OCI-M2 (cell line): ENCODE results near the gene PRR29.
"Not testable (repeated sequence)": the region's sequence is repeated elsewhere in the genome, so short reads cannot be mapped to it uniquely, and the experiment has no call there.

Source experiments
- DNase-seq: peaks from one replicate; lab custom pipeline; 2025; ENCODE audit not compliant: unreplicated experiment; lab: John Stamatoyannopoulos, UW

Gene PRR29

GRCh38 chr17:63974594-63975192 is 23.5 kb upstream of the PRR29 start:
- DNase-seq, result no peak

GRCh38 chr17:63975541-63976092 is 22.5 kb upstream of the PRR29 start:
- DNase-seq, result no peak

- no peak for DNase-seq
Measured at GRCh38 chr17:63976702-63977101, 21.4 kb upstream of the PRR29 start.

GRCh38 chr17:63978272-63979200 is 19.6 kb upstream of the PRR29 start:
- no peak for DNase-seq

GRCh38 chr17:63982641-63983040 is 15.5 kb upstream of the PRR29 start:
- DNase-seq, result not testable (repeated sequence)

- no peak for DNase-seq
Measured at GRCh38 chr17:63983320-63983719, 14.8 kb upstream of the PRR29 start.

GRCh38 chr17:63984236-63984635 is 13.9 kb upstream of the PRR29 start:
- no peak for DNase-seq

- no peak for DNase-seq
Measured at GRCh38 chr17:63984651-63985386, 13.3 kb upstream of the PRR29 start.

GRCh38 chr17:63985387-63986140 is 12.6 kb upstream of the PRR29 start:
- no peak for DNase-seq

- DNase-seq, result no peak
Measured at GRCh38 chr17:63986821-63987220, 11.3 kb upstream of the PRR29 start.

- no peak for DNase-seq
Measured at GRCh38 chr17:63987221-63988126, 10.7 kb upstream of the PRR29 start.

GRCh38 chr17:63988127-63988478 is 10.0 kb upstream of the PRR29 start:
- no peak for DNase-seq

- no peak for DNase-seq
Measured at GRCh38 chr17:63988741-63989621, 9.2 kb upstream of the PRR29 start.

- DNase-seq, result no peak
Measured at GRCh38 chr17:63989622-63990345, 8.4 kb upstream of the PRR29 start.

- no peak for DNase-seq
Measured at GRCh38 chr17:63991611-63992010, 6.5 kb upstream of the PRR29 start.

- no peak for DNase-seq
Measured at GRCh38 chr17:63993368-63993985, 4.7 kb upstream of the PRR29 start.

GRCh38 chr17:63995626-63996025 is 2.5 kb upstream of the PRR29 start:
- DNase-seq, result no peak
